Keratinocyte (primary cell): ENCODE results near the gene TMEM131. TPM values are rescaled to one million over a fixed set of nuclear protein-coding genes. Genes with fewer than 3 reads are reported as not detected.

Experiments used
- DNase-seq: peaks from one replicate; pipeline ENCODE4 v3.0.0-alpha.2; 2011; ENCODE audit warnings: low read depth, missing footprints, low spot score
- FAIRE-seq: peaks from 2 replicates; lab custom pipeline; 2011; peaks lifted over from hg19 to GRCh38; lab: Jason Lieb, UNC
- H2AFZ ChIP-seq: 2 replicates; pipeline ENCODE4 v1.6.0; 2012; ENCODE audit warnings: low read length, control low read depth, inconsistent platforms; ENCODE audit not compliant: control insufficient read depth
- H3K27ac ChIP-seq: 2 replicates; pipeline ENCODE4 v1.5.1; 2011; ENCODE audit warnings: low read length; ENCODE audit not compliant: control insufficient read depth, insufficient read depth
- H3K27me3 ChIP-seq: 3 replicates; pipeline ENCODE4 v1.6.0; 2011; ENCODE audit warnings: low read length; ENCODE audit not compliant: control insufficient read depth, insufficient read depth; ENCODE audit errors: extremely low read depth
- H3K36me3 ChIP-seq, 2 experiments: 2 replicates in 1 of 2; 3 replicates in 1 of 2; pipeline ENCODE4 v1.5.1; 2011; ENCODE audit warnings: low read length in 2 of 2, mild to moderate bottlenecking in 1 of 2; ENCODE audit not compliant: control insufficient read depth in 2 of 2, insufficient read depth in 2 of 2; ENCODE audit errors: extremely low read depth in 1 of 2
- H3K4me1 ChIP-seq: 3 replicates; pipeline ENCODE4 v1.5.1; 2011; ENCODE audit warnings: low read length; ENCODE audit not compliant: control insufficient read depth, insufficient read depth; ENCODE audit errors: extremely low read depth
- H3K4me2 ChIP-seq: 3 replicates; pipeline ENCODE4 v1.6.0; 2011; ENCODE audit warnings: low read depth, low read length; ENCODE audit not compliant: control insufficient read depth, insufficient read depth; ENCODE audit errors: extremely low read depth
- H3K4me3 ChIP-seq, 3 experiments: fragments of 200-600 bp in 1 of 3; sonication (generic) in 1 of 3; 2 replicates in 2 of 3; 3 replicates in 1 of 3; pipeline ENCODE4 v1.5.1; 2011 to 2016; ENCODE audit warnings: low read length in 3 of 3, mild to moderate bottlenecking in 3 of 3, control low read depth in 2 of 3, inconsistent platforms in 1 of 3, low read depth in 1 of 3, mixed read lengths in 1 of 3, mixed run types in 1 of 3, moderate library complexity in 1 of 3; ENCODE audit not compliant: control insufficient read depth in 2 of 3, insufficient read depth in 2 of 3; ENCODE audit errors: extremely low read depth in 1 of 3
- H3K79me2 ChIP-seq: 2 replicates; pipeline ENCODE4 v1.6.0; 2012; ENCODE audit warnings: low read length; ENCODE audit not compliant: control insufficient read depth, insufficient read depth
- H3K9ac ChIP-seq: 3 replicates; pipeline ENCODE4 v1.6.0; 2011; ENCODE audit warnings: low read length; ENCODE audit not compliant: control insufficient read depth, insufficient read depth; ENCODE audit errors: extremely low read depth
- H3K9me1 ChIP-seq: 3 replicates; pipeline ENCODE4 v1.6.0; 2011; ENCODE audit warnings: low read length; ENCODE audit not compliant: control insufficient read depth, insufficient read depth; ENCODE audit errors: extremely low read depth
- H3K9me3 ChIP-seq: 2 replicates; pipeline ENCODE4 v1.5.1; 2012; ENCODE audit warnings: low read depth, low read length; ENCODE audit not compliant: control insufficient read depth
- H4K20me1 ChIP-seq: 3 replicates; pipeline ENCODE4 v1.6.0; 2011; ENCODE audit warnings: low read length; ENCODE audit not compliant: control insufficient read depth, insufficient read depth; ENCODE audit errors: extremely low read depth
- CTCF ChIP-seq, 3 experiments: IDR thresholded peaks in 1 of 3; conservative IDR thresholded peaks in 1 of 3; optimal IDR thresholded peaks in 1 of 3; 2 replicates in 2 of 3; 3 replicates in 1 of 3; pipeline versions ENCODE3 to v1.5.1; 2011; ENCODE audit warnings: low read length in 3 of 3, mild to moderate bottlenecking in 3 of 3, moderate library complexity in 2 of 3, control low read depth in 1 of 3, inconsistent platforms in 1 of 3; ENCODE audit not compliant: insufficient read depth in 2 of 3; ENCODE audit errors: extremely low read depth in 1 of 3
- EZH2 ChIP-seq: IDR thresholded peaks from one replicate; pipeline ENCODE4 v1.6.1; 2012; ENCODE audit warnings: inconsistent platforms, mild to moderate bottlenecking, low read length, moderate library complexity
- dilution Hi-C: fragments of 300-500 bp; cut with MboI; formaldehyde crosslinking; loops from one replicate; pipeline ENCODE4 v1.7.0; 2020; ENCODE audit warnings: low sequenced_read_pairs; ENCODE audit not compliant: extremely low pct_ligation_motif_present
- polyA plus RNA-seq, 5 experiments: library from polyadenylated mRNA; depleted of rRNA in 3 of 5; stranded (reverse) in 3 of 5; stranded (forward) in 1 of 5; unstranded in 1 of 5; fragments of >200 nt; gene quantifications; 1 replicate in 1 of 5; 2 replicates in 3 of 5; 3 replicates in 1 of 5; pipeline versions ENCODE4 v1.2.1 to v1.2.3, GENCODE V29; 2011 to 2012; ENCODE audit warnings: missing spikeins in 2 of 5, low read depth in 1 of 5, low replicate concordance in 1 of 5

Gene TMEM131
- polyA plus RNA-seq, 1 donor (not counting 4 experiments of a cell fraction or from before 2014, with no cell fraction given) = 25.5 TPM

GRCh38 chr2:97948926-97949325, 46.8 kb downstream of the TMEM131 start:
- Histone ChIP-seq H3K4me2 (no peak overlapping the region), H4K20me1 (peaks cover 3% of the 10 kb centered on the region), H3K9me3 (no peaks in the 10 kb centered on the region), H3K36me3 (no peaks in the 10 kb centered on the region), H3K27me3 (no peaks in the 10 kb centered on the region), H3K9ac (no peak overlapping the region), H3K79me2 (peaks cover 93% of the 10 kb centered on the region), H3K9me1 (no peaks in the 10 kb centered on the region), H2AFZ (no peak overlapping the region), H3K27ac (no peak overlapping the region), H3K4me1 (peaks cover 27% of the 10 kb centered on the region), H3K4me3 (no peak overlapping the region)
- TF ChIP-seq CTCF (optimal IDR thresholded peaks at IDR 0.05 in 1 of 3, IDR thresholded peaks at IDR 0.05 in 1 of 3, conservative IDR thresholded peaks at IDR 0.05 in 1 of 3; ENCODE audit: extremely low read depth in 1 of 3, insufficient read depth in 2 of 3, low read length in 3 of 3) (no peak), EZH2 (no peak)
- FAIRE-seq = no peak
- no peak for DNase-seq
- dilution Hi-C loops = no loop called here

- Histone ChIP-seq H3K4me1 (peaks cover 13% of the 10 kb centered on the region), H3K9me1 (no peaks in the 10 kb centered on the region), H3K27me3 (no peaks in the 10 kb centered on the region), H4K20me1 (peaks cover 3% of the 10 kb centered on the region), H2AFZ (no peak overlapping the region), H3K36me3 (no peaks in the 10 kb centered on the region), H3K4me2 (no peak overlapping the region), H3K9me3 (no peaks in the 10 kb centered on the region), H3K79me2 (peaks cover 81% of the 10 kb centered on the region), H3K27ac (no peak overlapping the region), H3K9ac (no peak overlapping the region), H3K4me3 (no peak overlapping the region)
- DNase-seq = no peak
- no peak for TF ChIP-seq EZH2
- TF ChIP-seq CTCF (optimal IDR thresholded peaks at IDR 0.05 in 1 of 3, IDR thresholded peaks at IDR 0.05 in 1 of 3, conservative IDR thresholded peaks at IDR 0.05 in 1 of 3; ENCODE audit: extremely low read depth in 1 of 3, insufficient read depth in 2 of 3, low read length in 3 of 3) = no peak
- peak; percentile 46 for FAIRE-seq
- dilution Hi-C loops = no loop called here
Observed at GRCh38 chr2:97945791-97946190, 50.0 kb downstream of the TMEM131 start.
